OCI-LY1 (cell line): ENCODE results near the gene CSH1.
A peak's percentile ranks its signal among the peaks of the same experiment; 100 is the strongest.

ENCODE experiments used
- H2AFZ ChIP-seq: fragments of 200-600 bp; sonication (generic), shearing (Covaris generic); 2 replicates; pipeline ENCODE4 v1.6.0; 2014; ENCODE audit warnings: antibody characterized with exemption, mild to moderate bottlenecking, low read length
- H3F3A ChIP-seq: fragments of 200-600 bp; sonication (generic), shearing (Covaris generic); 2 replicates; pipeline ENCODE4 v1.6.0; 2014; ENCODE audit warnings: mild to moderate bottlenecking, antibody characterized with exemption, low read length, moderate library complexity; ENCODE audit not compliant: insufficient read depth
- H3K27ac ChIP-seq: fragments of 200-600 bp; sonication (generic); 2 replicates; pipeline ENCODE4 v1.5.1; 2014; ENCODE audit warnings: low read length, mixed run types, mild to moderate bottlenecking, low read depth; ENCODE audit not compliant: poor library complexity, severe bottlenecking
- H3K27me3 ChIP-seq: fragments of 200-600 bp; sonication (generic); 2 replicates; pipeline ENCODE4 v1.6.0; 2014; ENCODE audit warnings: antibody characterized with exemption, mild to moderate bottlenecking, low read length, moderate library complexity; ENCODE audit not compliant: insufficient read depth
- H3K36me3 ChIP-seq: fragments of 200-600 bp; sonication (generic); 2 replicates; pipeline ENCODE4 v1.6.1; 2014; ENCODE audit warnings: mild to moderate bottlenecking, antibody characterized with exemption, low read length, moderate library complexity, mixed read lengths; ENCODE audit not compliant: insufficient read depth
- H3K4me1 ChIP-seq: fragments of 200-600 bp; sonication (generic); 2 replicates; pipeline ENCODE4 v1.5.1; 2014; ENCODE audit warnings: mild to moderate bottlenecking, low read length, moderate library complexity; ENCODE audit not compliant: insufficient read depth, severe bottlenecking
- H3K4me2 ChIP-seq: fragments of 200-600 bp; sonication (generic), shearing (Covaris generic); 2 replicates; pipeline ENCODE4 v1.6.1; 2014; ENCODE audit warnings: low read length
- H3K4me3 ChIP-seq: fragments of 200-600 bp; sonication (generic); 2 replicates; pipeline ENCODE4 v1.5.1; 2014; ENCODE audit warnings: low read length, low read depth, mild to moderate bottlenecking, mixed read lengths; ENCODE audit not compliant: poor library complexity, severe bottlenecking
- H3K79me2 ChIP-seq: fragments of 200-600 bp; shearing (Covaris generic); 2 replicates; pipeline ENCODE4 v1.6.1; 2016; ENCODE audit warnings: mixed run types, low read length, mixed read lengths; ENCODE audit not compliant: insufficient read depth
- H3K9ac ChIP-seq: fragments of 200-600 bp; sonication (generic), shearing (Covaris generic); 2 replicates; pipeline ENCODE4 v1.6.1; 2014; ENCODE audit warnings: mild to moderate bottlenecking, low read length, mixed read lengths
- H3K9me2 ChIP-seq: fragments of 200-600 bp; sonication (generic), shearing (Covaris generic); 2 replicates; pipeline ENCODE4 v1.6.1; 2014; ENCODE audit warnings: low read depth, mild to moderate bottlenecking, low read length, mixed read lengths
- H3K9me3 ChIP-seq: fragments of 200-600 bp; shearing (Covaris generic); 2 replicates; pipeline ENCODE4 v1.6.1; 2014; ENCODE audit warnings: low read length, mixed read lengths
- H4K20me1 ChIP-seq: fragments of 200-600 bp; sonication (generic), shearing (Covaris generic); 2 replicates; pipeline ENCODE4 v1.6.0; 2016; ENCODE audit warnings: mild to moderate bottlenecking, low read length; ENCODE audit not compliant: insufficient read depth
- EZH2 ChIP-seq: fragments of 200-600 bp; sonication (generic), shearing (Covaris generic); IDR thresholded peaks from 2 replicates; pipeline ENCODE4 v1.8.0; 2017; ENCODE audit warnings: borderline replicate concordance, mixed run types, mild to moderate bottlenecking, antibody characterized with exemption, low read length, moderate library complexity, mixed read lengths
- TF ChIP-seq, protein P1 (sequence below): fragments of 200-600 bp; sonication (generic), shearing (Covaris generic); IDR thresholded peaks from 2 replicates; pipeline ENCODE4 v1.5.1; 2017; ENCODE audit warnings: mild to moderate bottlenecking, antibody characterized with exemption, low read length, moderate library complexity, mixed read lengths

Gene CSH1

DNA sequence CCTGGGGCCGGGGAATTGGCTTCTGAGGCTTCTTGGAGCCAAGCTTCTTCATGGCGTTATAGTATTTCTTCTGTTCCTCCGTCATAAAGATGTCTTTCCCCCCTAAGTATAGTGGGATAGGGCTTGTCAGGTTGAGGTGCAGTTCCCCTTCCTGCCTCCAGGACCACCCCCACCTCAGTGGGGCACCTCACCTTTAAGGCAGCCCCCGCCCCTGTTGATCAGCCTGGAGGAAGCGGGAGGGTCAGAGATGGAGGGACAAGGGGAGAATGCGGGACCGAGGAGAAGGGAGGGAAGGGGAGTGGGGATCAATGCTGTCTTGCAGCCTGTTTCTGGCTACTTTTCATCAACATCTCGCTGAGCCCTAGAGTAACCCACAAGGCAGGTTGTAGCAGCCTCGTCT, 47.4 kb upstream of the CSH1 start:
- Histone ChIP-seq H4K20me1 (no peaks in the 10 kb centered on the region), H3K9ac (no peak overlapping the region; the same call in 1 of the 2 replicates), H3K4me2 (no peak overlapping the region; the same call in 1 of the 2 replicates), H2AFZ (no peak overlapping the region), H3K36me3 (peaks cover 5% of the 10 kb centered on the region; the same call in 1 of the 2 replicates), H3K4me1 (peaks cover 68% of the 10 kb centered on the region), H3K4me3 (no peak overlapping the region), H3F3A (no peaks in the 10 kb centered on the region), H3K9me2 (no peaks in the 10 kb centered on the region), H3K27ac (peak overlapping the region; percentile 99), H3K27me3 (no peaks in the 10 kb centered on the region), H3K79me2 (no peaks in the 10 kb centered on the region), H3K9me3 (no peaks in the 10 kb centered on the region)
- TF ChIP-seq, protein P1, sequence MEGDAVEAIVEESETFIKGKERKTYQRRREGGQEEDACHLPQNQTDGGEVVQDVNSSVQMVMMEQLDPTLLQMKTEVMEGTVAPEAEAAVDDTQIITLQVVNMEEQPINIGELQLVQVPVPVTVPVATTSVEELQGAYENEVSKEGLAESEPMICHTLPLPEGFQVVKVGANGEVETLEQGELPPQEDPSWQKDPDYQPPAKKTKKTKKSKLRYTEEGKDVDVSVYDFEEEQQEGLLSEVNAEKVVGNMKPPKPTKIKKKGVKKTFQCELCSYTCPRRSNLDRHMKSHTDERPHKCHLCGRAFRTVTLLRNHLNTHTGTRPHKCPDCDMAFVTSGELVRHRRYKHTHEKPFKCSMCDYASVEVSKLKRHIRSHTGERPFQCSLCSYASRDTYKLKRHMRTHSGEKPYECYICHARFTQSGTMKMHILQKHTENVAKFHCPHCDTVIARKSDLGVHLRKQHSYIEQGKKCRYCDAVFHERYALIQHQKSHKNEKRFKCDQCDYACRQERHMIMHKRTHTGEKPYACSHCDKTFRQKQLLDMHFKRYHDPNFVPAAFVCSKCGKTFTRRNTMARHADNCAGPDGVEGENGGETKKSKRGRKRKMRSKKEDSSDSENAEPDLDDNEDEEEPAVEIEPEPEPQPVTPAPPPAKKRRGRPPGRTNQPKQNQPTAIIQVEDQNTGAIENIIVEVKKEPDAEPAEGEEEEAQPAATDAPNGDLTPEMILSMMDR = peak; percentile 41
- no peak for TF ChIP-seq EZH2

DNA sequence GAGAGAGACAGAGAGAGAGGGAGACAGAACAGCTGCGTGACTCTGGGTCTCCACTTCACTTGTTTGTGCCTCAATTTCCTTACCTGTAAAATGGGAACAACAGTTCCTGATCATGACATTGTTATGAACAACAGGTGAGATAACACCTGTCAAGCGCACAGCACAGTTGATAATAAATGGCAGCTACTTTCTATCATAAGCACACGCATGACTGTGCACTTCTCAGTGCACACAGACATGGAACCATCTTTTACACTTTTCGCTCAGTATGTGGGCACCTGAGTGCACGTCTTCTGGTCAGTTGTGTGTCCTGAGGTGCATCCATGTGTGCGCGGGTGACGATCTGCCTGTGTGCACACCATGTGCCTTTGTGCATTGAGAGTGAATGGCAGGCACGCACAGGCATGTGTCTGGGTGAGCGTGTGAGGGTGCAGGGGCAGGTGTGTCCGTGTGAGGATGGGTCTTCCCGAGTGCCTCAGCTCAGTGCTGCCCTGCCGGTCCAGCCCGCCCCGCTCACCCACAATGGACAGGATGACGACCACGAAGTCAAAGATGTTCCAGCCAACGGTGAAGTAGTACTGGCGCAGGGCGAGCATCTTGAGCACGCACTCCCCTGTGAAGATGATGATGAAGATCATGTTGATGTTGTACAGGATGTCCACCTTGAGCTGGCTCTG, 46.1 kb upstream of the CSH1 start:
- no peaks in the 10 kb centered on the region for H3K9me3 ChIP-seq
- H3F3A ChIP-seq = no peaks in the 10 kb centered on the region
- peaks cover 81% of the 10 kb centered on the region for H3K4me1 ChIP-seq
- H3K9ac ChIP-seq = no peak overlapping the region
- H3K4me3 ChIP-seq = no peak overlapping the region
- no peaks in the 10 kb centered on the region for H3K79me2 ChIP-seq
- peak overlapping the region; percentile 99 for H3K27ac ChIP-seq
- no peaks in the 10 kb centered on the region for H3K9me2 ChIP-seq
- H3K4me2 ChIP-seq = no peak overlapping the region
- no peaks in the 10 kb centered on the region for H4K20me1 ChIP-seq
- TF ChIP-seq, protein P1 = no peak
- TF ChIP-seq EZH2 = no peak
- H2AFZ ChIP-seq = no peak overlapping the region
- H3K36me3 ChIP-seq = peaks cover 5% of the 10 kb centered on the region; the same call in 1 of the 2 replicates
- H3K27me3 ChIP-seq = no peaks in the 10 kb centered on the region

DNA sequence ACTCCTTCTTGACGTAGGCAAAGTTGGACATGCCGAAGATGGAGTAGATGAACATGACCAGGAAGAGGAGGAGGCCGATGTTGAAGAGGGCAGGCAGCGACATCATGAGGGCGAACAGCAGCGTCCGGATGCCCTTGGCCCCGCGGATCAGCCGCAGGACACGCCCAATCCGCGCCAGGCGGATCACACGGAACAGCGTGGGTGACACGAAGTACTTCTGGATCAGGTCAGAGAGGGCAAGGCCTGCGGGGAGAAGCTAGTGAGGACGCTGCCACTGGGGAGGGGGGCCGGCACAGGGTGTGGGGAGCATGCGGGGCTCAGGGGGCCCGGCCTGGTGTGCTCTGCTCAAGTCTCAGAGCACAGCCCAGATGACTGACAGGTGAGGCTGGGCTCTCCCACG, 45.4 kb upstream of the CSH1 start:
- H3K79me2 ChIP-seq = no peaks in the 10 kb centered on the region
- no peak overlapping the region for H3K9ac ChIP-seq
- H3K9me2 ChIP-seq = no peaks in the 10 kb centered on the region
- no peak overlapping the region for H3K4me3 ChIP-seq
- no peaks in the 10 kb centered on the region for H4K20me1 ChIP-seq
- TF ChIP-seq, protein P1 = no peak
- no peak for TF ChIP-seq EZH2
- H3F3A ChIP-seq = no peaks in the 10 kb centered on the region
- H3K9me3 ChIP-seq = no peaks in the 10 kb centered on the region
- no peak overlapping the region for H3K4me2 ChIP-seq
- no peaks in the 10 kb centered on the region for H3K27me3 ChIP-seq
- H2AFZ ChIP-seq = no peak overlapping the region
- peak overlapping the region; percentile 99 for H3K27ac ChIP-seq
- H3K36me3 ChIP-seq = peaks cover 5% of the 10 kb centered on the region; the same call in 1 of the 2 replicates
- H3K4me1 ChIP-seq = peaks cover 82% of the 10 kb centered on the region
